CD14-positive monocyte (primary cell): ENCODE data around the gene FBXL17. TPM values are rescaled to one million over a fixed set of nuclear protein-coding genes. Genes with fewer than 3 reads are reported as not detected.

Experiments
- DNase-seq, 3 donors: peaks; one replicate each; pipeline ENCODE4 v3.0.0-alpha.2; 2011 to 2022
- H2AFZ ChIP-seq: 2 replicates; pipeline ENCODE4 v1.6.0; 2012; ENCODE audit warnings: mild to moderate bottlenecking, low read depth, low read length, inconsistent platforms; ENCODE audit not compliant: insufficient read depth, poor library complexity, severe bottlenecking
- H3K27ac ChIP-seq, 2 donors: 1 replicate in 1 of 2; 2 replicates in 1 of 2; pipeline ENCODE4 v1.5.1; 2012 to 2013; ENCODE audit warnings: low read length in 2 of 2, control low read depth in 1 of 2, inconsistent platforms in 1 of 2, low read depth in 1 of 2, mild to moderate bottlenecking in 1 of 2
- H3K27me3 ChIP-seq, 2 donors: one replicate each; pipeline versions ENCODE4 v1.6.0 to v1.6.1; 2011 to 2013; ENCODE audit warnings: low read length in 2 of 2; ENCODE audit not compliant: control insufficient read depth in 2 of 2, insufficient read depth in 2 of 2
- H3K36me3 ChIP-seq, 2 donors: replicated peaks in 1 of 2; 1 replicate in 1 of 2; 2 replicates in 1 of 2; pipeline versions ENCODE4 v1.5.1 to v1.6.1; 2012 to 2013; ENCODE audit warnings: low read length in 2 of 2, control low read depth in 1 of 2, inconsistent platforms in 1 of 2, mild to moderate bottlenecking in 1 of 2; ENCODE audit not compliant: insufficient read depth in 2 of 2, control insufficient read depth in 1 of 2
- H3K4me1 ChIP-seq, 2 donors: 1 replicate in 1 of 2; 2 replicates in 1 of 2; pipeline versions ENCODE4 v1.5.1 to v1.6.1; 2012 to 2013; ENCODE audit warnings: low read length in 2 of 2, control low read depth in 1 of 2, inconsistent platforms in 1 of 2, mild to moderate bottlenecking in 1 of 2, moderate library complexity in 1 of 2; ENCODE audit not compliant: insufficient read depth in 2 of 2, control insufficient read depth in 1 of 2
- H3K4me2 ChIP-seq: replicated peaks from 2 replicates; pipeline ENCODE3; 2012; ENCODE audit warnings: low read length, moderate library complexity, mild to moderate bottlenecking; ENCODE audit not compliant: poor library complexity, severe bottlenecking; ENCODE audit errors: extremely low read depth
- H3K4me3 ChIP-seq, 3 experiments: fragments of 200-600 bp in 1 of 3; sonication (generic) in 1 of 3; replicated peaks in 1 of 3; 1 replicate in 2 of 3; 2 replicates in 1 of 3; pipeline ENCODE4 v1.5.1; 2011 to 2013; ENCODE audit warnings: low read length in 3 of 3, mild to moderate bottlenecking in 3 of 3, control low read depth in 2 of 3, low read depth in 2 of 3, inconsistent platforms in 1 of 3, moderate library complexity in 1 of 3
- H3K79me2 ChIP-seq: 2 replicates; pipeline ENCODE4 v1.6.0; 2012; ENCODE audit warnings: mild to moderate bottlenecking, control low read depth, inconsistent platforms, low read length, moderate library complexity; ENCODE audit not compliant: insufficient read depth
- H3K9ac ChIP-seq: 2 replicates; pipeline ENCODE4 v1.6.0; 2017; ENCODE audit warnings: low read length, mild to moderate bottlenecking; ENCODE audit not compliant: insufficient read depth, poor library complexity, severe bottlenecking
- H3K9me3 ChIP-seq, 2 donors: replicated peaks in 1 of 2; 1 replicate in 1 of 2; 2 replicates in 1 of 2; pipeline versions ENCODE4 v1.5.1 to v1.6.1; 2012 to 2013; ENCODE audit warnings: low read length in 2 of 2, control low read depth in 1 of 2; ENCODE audit not compliant: control insufficient read depth in 1 of 2, insufficient read depth in 1 of 2
- H4K20me1 ChIP-seq: 2 replicates; pipeline ENCODE4 v1.6.0; 2012; ENCODE audit warnings: mild to moderate bottlenecking, low read length, control low read depth, moderate library complexity; ENCODE audit not compliant: insufficient read depth
- H3K27ac Mint-ChIP-seq, 7 donors: one replicate each; pipeline ENCODE4 v1.8.0; 2020; ENCODE audit warnings: mild to moderate bottlenecking in 7 of 7, mixed read lengths in 7 of 7, moderate library complexity in 6 of 7, inconsistent platforms in 2 of 7
- H3K27me3 Mint-ChIP-seq, 3 donors: one replicate each; pipeline ENCODE4 v1.8.0; 2021 to 2022; ENCODE audit warnings: low read depth in 3 of 3, mild to moderate bottlenecking in 3 of 3, mixed read lengths in 3 of 3, moderate library complexity in 3 of 3, inconsistent platforms in 1 of 3
- H3K36me3 Mint-ChIP-seq, 2 donors: one replicate each; pipeline ENCODE4 v1.8.0; 2020; ENCODE audit warnings: mixed read lengths in 2 of 2, inconsistent platforms in 1 of 2, mild to moderate bottlenecking in 1 of 2
- H3K4me1 Mint-ChIP-seq: one replicate; pipeline ENCODE4 v1.8.0; 2020; ENCODE audit warnings: mild to moderate bottlenecking, mixed read lengths
- H3K4me3 Mint-ChIP-seq, 2 donors: one replicate each; pipeline ENCODE4 v1.8.0; 2020; ENCODE audit warnings: mild to moderate bottlenecking in 2 of 2, mixed read lengths in 2 of 2, moderate library complexity in 1 of 2
- H3K9me3 Mint-ChIP-seq, 7 donors: one replicate each; pipeline ENCODE4 v1.8.0; 2020 to 2022; ENCODE audit warnings: mixed read lengths in 7 of 7, mild to moderate bottlenecking in 6 of 7, moderate library complexity in 6 of 7, inconsistent platforms in 2 of 7
- CTCF ChIP-seq: fragments of 200-600 bp; IDR thresholded peaks from one replicate; pipeline ENCODE4 v1.8.0; 2022; ENCODE audit warnings: antibody characterized with exemption, mild to moderate bottlenecking
- WGBS: methylation state at CpG from one replicate; pipeline ENCODE4 v1.1.5; 2013; ENCODE audit warnings: missing lambda C conversion rate; ENCODE audit not compliant: insufficient coverage; 5-methylcytosine and 5-hydroxymethylcytosine counted together
- intact Hi-C, 2 donors: fragments of 100-400 bp; cut with micrococcal nuclease; formaldehyde crosslinking; loops; one replicate each; pipeline versions ENCODE4 v1.15.0 to v1.15.1; 2023
- polyA plus RNA-seq, 3 donors: library from polyadenylated mRNA; depleted of rRNA in 1 of 3; unstranded in 2 of 3; stranded (reverse) in 1 of 3; fragments of 300-500 nt in 2 of 3; fragments of >200 nt in 1 of 3; fragmentation: Illumina TruSeq in 2 of 3; gene quantifications; 1 replicate in 2 of 3; 2 replicates in 1 of 3; pipeline ENCODE4 v1.2.3, GENCODE V29; 2012 to 2021

FBXL17 gene
- polyA plus RNA-seq, 3 donors, result 1.5 to 6.6 (median 2.0) TPM

- Mint-ChIP-seq H3K36me3 (peaks cover 12 to 18% of the 10 kb centered on the region in 2 donors), H3K9me3 (peaks cover 0 to 2% (median 0%) of the 10 kb centered on the region in 7 donors), H3K27ac (no peak overlapping the region), H3K4me1 (no peaks in the 10 kb centered on the region), H3K27me3 (no peaks in the 10 kb centered on the region), H3K4me3 (no peak overlapping the region)
- no peak for TF ChIP-seq CTCF
- Histone ChIP-seq H2AFZ (no peak overlapping the region), H3K9ac (no peak overlapping the region), H3K27ac (no peak overlapping the region), H4K20me1 (no peaks in the 10 kb centered on the region), H3K79me2 (no peaks in the 10 kb centered on the region), H3K4me3 (no peak overlapping the region), H3K4me2 (no peak overlapping the region), H3K4me1 (no peaks in the 10 kb centered on the region), H3K36me3 (peaks cover 4 to 23% of the 10 kb centered on the region in 2 donors), H3K9me3 (no peaks in the 10 kb centered on the region), H3K27me3 (no peaks in the 10 kb centered on the region)
- no CpG with 5 or more reads among the region's 8 CpGs for whole genome bisulfite sequencing
- DNase-seq, result no peak
- intact Hi-C loops, result no loop called here
Measured at GRCh38 chr5:108340131-108340530, 41.8 kb downstream of the FBXL17 start.

- DNase-seq, result no peak
- H2AFZ ChIP-seq, result no peak overlapping the region
- H3K27me3 Mint-ChIP-seq, result no peaks in the 10 kb centered on the region
- no peak overlapping the region for H3K27ac Mint-ChIP-seq
- H3K4me1 Mint-ChIP-seq, result no peaks in the 10 kb centered on the region
- H4K20me1 ChIP-seq, result no peaks in the 10 kb centered on the region
- no peak overlapping the region for H3K4me3 Mint-ChIP-seq
- no peaks in the 10 kb centered on the region for H3K79me2 ChIP-seq
- no peak overlapping the region for H3K27ac ChIP-seq
- H3K9ac ChIP-seq, result no peak overlapping the region
- WGBS, result no CpG with 5 or more reads among the region's 1 CpG
- no peaks in the 10 kb centered on the region for H3K4me1 ChIP-seq
- peaks cover 12 to 22% of the 10 kb centered on the region in 2 donors for H3K36me3 Mint-ChIP-seq
- H3K36me3 ChIP-seq, result peaks cover 4 to 31% of the 10 kb centered on the region in 2 donors
- no peaks in the 10 kb centered on the region for H3K27me3 ChIP-seq
- H3K9me3 Mint-ChIP-seq, result peaks cover 0 to 2% (median 0%) of the 10 kb centered on the region in 7 donors
- intact Hi-C loops, result no loop called here
- no peak for TF ChIP-seq CTCF
- H3K4me3 ChIP-seq, result no peak overlapping the region
- no peaks in the 10 kb centered on the region for H3K9me3 ChIP-seq
- H3K4me2 ChIP-seq, result no peak overlapping the region
Measured at GRCh38 chr5:108339220-108339619, 42.7 kb downstream of the FBXL17 start.
